Upper lobe of right lung (tissue), 1 donor: ENCODE data around the gene CD9. TPM values are rescaled to one million over a fixed set of nuclear protein-coding genes. Genes with fewer than 3 reads are reported as not detected.

Experiments used
- ATAC-seq: fragments of 200-7000 bp; cut with Tn5 transposase; one replicate; pipeline ENCODE4 v1.9.1; 2020; ENCODE audit warnings: mild to moderate bottlenecking, moderate library complexity
- DNase-seq: peaks from one replicate; pipeline ENCODE4 v3.0.0-alpha.2; 2020
- H3K27ac ChIP-seq: fragments of 200-600 bp; one replicate; pipeline ENCODE4 v1.8.0; 2022
- H3K27me3 ChIP-seq: fragments of 200-600 bp; one replicate; pipeline ENCODE4 v1.8.0; 2022; ENCODE audit warnings: mild to moderate bottlenecking
- H3K36me3 ChIP-seq: fragments of 200-600 bp; one replicate; pipeline ENCODE4 v1.8.0; 2022
- H3K4me1 ChIP-seq: fragments of 200-600 bp; one replicate; pipeline ENCODE4 v1.8.0; 2022
- H3K4me3 ChIP-seq: fragments of 200-600 bp; one replicate; pipeline ENCODE4 v1.8.0; 2022; ENCODE audit warnings: mild to moderate bottlenecking
- H3K9me3 ChIP-seq: fragments of 200-600 bp; one replicate; pipeline ENCODE4 v1.8.0; 2022
- CTCF ChIP-seq: fragments of 200-600 bp; IDR thresholded peaks from one replicate; pipeline ENCODE4 v1.8.0; 2022; ENCODE audit warnings: antibody characterized with exemption
- intact Hi-C: fragments of 100-400 bp; cut with DNase I; formaldehyde crosslinking; loops from one replicate; pipeline ENCODE4 v1.11.0; 2022
- total RNA-seq: library from RNA; stranded (reverse); fragmentation: NEBNext Ultra II Directional; extraction: Animal tissue kit (Norgen Biotek cat#: 25700); gene quantifications from one replicate; pipeline ENCODE4 v1.2.1, GENCODE V29; 2021
- donor health status: DM: no; HTN: yes; CAD: no; lungs with severe emphysema.

The CD9 gene
- total RNA-seq, 1 donor from 2014 or later, result 445 TPM

GRCh38 chr12:6273541-6274230, 73.5 kb downstream of the CD9 start:
- no peaks in the 10 kb centered on the region for H3K9me3 ChIP-seq
- no peak for TF ChIP-seq CTCF
- no peaks in the 10 kb centered on the region for H3K36me3 ChIP-seq
- H3K4me1 ChIP-seq, result peaks cover 27% of the 10 kb centered on the region
- DNase-seq (peak; percentile 34), ATAC-seq (no peak)
- intact Hi-C loops, result no loop called here
- no peak overlapping the region for H3K4me3 ChIP-seq
- H3K27me3 ChIP-seq, result no peaks in the 10 kb centered on the region
- peak overlapping the region; percentile 55 for H3K27ac ChIP-seq

- DNase-seq (no peak), ATAC-seq (no peak)
- H3K9me3 ChIP-seq, result no peaks in the 10 kb centered on the region
- H3K4me3 ChIP-seq, result no peak overlapping the region
- H3K27me3 ChIP-seq, result no peaks in the 10 kb centered on the region
- no peaks in the 10 kb centered on the region for H3K36me3 ChIP-seq
- peaks cover 30% of the 10 kb centered on the region for H3K4me1 ChIP-seq
- peak overlapping the region; percentile 34 for H3K27ac ChIP-seq
- no peak for TF ChIP-seq CTCF
- intact Hi-C loops, result no loop called here
Measured at GRCh38 chr12:6274231-6275221, 74.3 kb downstream of the CD9 start.

- H3K27me3 ChIP-seq, result no peaks in the 10 kb centered on the region
- peaks cover 39% of the 10 kb centered on the region for H3K4me1 ChIP-seq
- ATAC-seq (no peak), DNase-seq (no peak)
- no peak overlapping the region for H3K4me3 ChIP-seq
- H3K27ac ChIP-seq, result no peak overlapping the region
- no peaks in the 10 kb centered on the region for H3K9me3 ChIP-seq
- TF ChIP-seq CTCF, result no peak
- intact Hi-C loops, result no loop called here
- no peaks in the 10 kb centered on the region for H3K36me3 ChIP-seq
Measured at GRCh38 chr12:6275928-6276887, 76.0 kb downstream of the CD9 start.

GRCh38 chr12:6276956-6277620, 76.9 kb downstream of the CD9 start:
- ATAC-seq (no peak), DNase-seq (no peak)
- H3K4me1 ChIP-seq, result peaks cover 39% of the 10 kb centered on the region
- peak overlapping the region; percentile 95 for H3K27ac ChIP-seq
- intact Hi-C loops, result no loop called here
- peak; percentile 9 for TF ChIP-seq CTCF
- no peaks in the 10 kb centered on the region for H3K27me3 ChIP-seq
- H3K9me3 ChIP-seq, result no peaks in the 10 kb centered on the region
- no peak overlapping the region for H3K4me3 ChIP-seq
- H3K36me3 ChIP-seq, result no peaks in the 10 kb centered on the region

GRCh38 chr12:6277982-6278438, 77.8 kb downstream of the CD9 start:
- DNase-seq, result peak; percentile 87
- intact Hi-C loops, result no loop called here
- peak; percentile 26 for ATAC-seq

More at GRCh38 chr12:6277982-6278438, 77.8 kb downstream of the CD9 start:
- Histone ChIP-seq H3K4me1 (peaks cover 39% of the 10 kb centered on the region), H3K36me3 (no peaks in the 10 kb centered on the region), H3K27ac (peak overlapping the region; percentile 95), H3K27me3 (no peaks in the 10 kb centered on the region), H3K4me3 (peak overlapping the region; percentile 60), H3K9me3 (no peaks in the 10 kb centered on the region)
- TF ChIP-seq CTCF, result no peak
